Loucy (cell line): ENCODE data around the gene CD101.

Experiments
- EZH2phosphoT487 ChIP-seq: fragments of 200-600 bp; IDR thresholded peaks from 2 replicates; pipeline ENCODE4 v1.6.1; 2018; ENCODE audit warnings: antibody characterized with exemption, mild to moderate bottlenecking, moderate library complexity, borderline replicate concordance
- TF ChIP-seq, protein P1 (sequence below): fragments of 200-600 bp; sonication (generic); conservative IDR thresholded peaks from 2 replicates; pipeline ENCODE4 v1.5.1; 2014; ENCODE audit warnings: mild to moderate bottlenecking, antibody characterized with exemption, low read length

DNA sequence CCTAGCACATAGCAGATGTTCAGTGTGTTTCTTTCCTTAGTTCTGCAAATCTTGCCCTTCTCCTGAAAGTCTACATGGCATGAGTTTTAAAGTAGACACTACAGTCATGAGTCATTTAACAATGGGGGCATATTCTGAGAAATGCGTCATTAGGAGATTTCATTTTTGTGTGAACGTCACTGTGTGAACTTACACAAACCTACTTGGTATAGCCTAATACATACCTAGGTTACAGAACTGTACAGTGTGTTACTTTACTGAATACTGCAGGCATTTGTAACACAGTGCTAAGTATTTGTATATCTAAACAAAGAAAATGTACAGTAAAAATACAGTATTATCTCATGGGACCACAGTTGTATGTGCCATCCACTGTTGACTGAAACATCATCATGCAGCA lies 68.6 kb downstream of the CD101 start:
- TF ChIP-seq, protein P1, sequence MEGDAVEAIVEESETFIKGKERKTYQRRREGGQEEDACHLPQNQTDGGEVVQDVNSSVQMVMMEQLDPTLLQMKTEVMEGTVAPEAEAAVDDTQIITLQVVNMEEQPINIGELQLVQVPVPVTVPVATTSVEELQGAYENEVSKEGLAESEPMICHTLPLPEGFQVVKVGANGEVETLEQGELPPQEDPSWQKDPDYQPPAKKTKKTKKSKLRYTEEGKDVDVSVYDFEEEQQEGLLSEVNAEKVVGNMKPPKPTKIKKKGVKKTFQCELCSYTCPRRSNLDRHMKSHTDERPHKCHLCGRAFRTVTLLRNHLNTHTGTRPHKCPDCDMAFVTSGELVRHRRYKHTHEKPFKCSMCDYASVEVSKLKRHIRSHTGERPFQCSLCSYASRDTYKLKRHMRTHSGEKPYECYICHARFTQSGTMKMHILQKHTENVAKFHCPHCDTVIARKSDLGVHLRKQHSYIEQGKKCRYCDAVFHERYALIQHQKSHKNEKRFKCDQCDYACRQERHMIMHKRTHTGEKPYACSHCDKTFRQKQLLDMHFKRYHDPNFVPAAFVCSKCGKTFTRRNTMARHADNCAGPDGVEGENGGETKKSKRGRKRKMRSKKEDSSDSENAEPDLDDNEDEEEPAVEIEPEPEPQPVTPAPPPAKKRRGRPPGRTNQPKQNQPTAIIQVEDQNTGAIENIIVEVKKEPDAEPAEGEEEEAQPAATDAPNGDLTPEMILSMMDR: no peak
- no peak for TF ChIP-seq EZH2phosphoT487
